Endothelial cell of umbilical vein (primary cell): ENCODE measurements around the gene KLHL36. TPM values are rescaled to one million over a fixed set of nuclear protein-coding genes. Genes with fewer than 3 reads are reported as not detected.
A peak's percentile ranks its signal among the peaks of the same experiment; 100 is the strongest.

ENCODE experiments used
- BruUV-seq: library from RNA; stranded (reverse); fragments of 400-500 nt; replicated peaks from 2 replicates; lab custom pipeline; 2021; lab: Mats Ljungman, UMichigan
- CTCF ChIA-PET: fragments of 300-600, 350-600 bp; sonication (Branson Sonifier 250); formaldehyde crosslinking; loops from one replicate; lab custom pipeline; 2021; ENCODE audit warnings: antibody characterized with exemption, inconsistent platforms; lab: Charles Lee
- POLR2A ChIA-PET: fragments of 300-600, 350-600 bp; sonication (Branson Sonifier 250); formaldehyde crosslinking; loops from one replicate; lab custom pipeline; 2021; ENCODE audit warnings: antibody characterized with exemption, inconsistent platforms; lab: Charles Lee
- DNase-seq: peaks from one replicate; pipeline ENCODE4 v3.0.0-alpha.2; 2011; ENCODE audit warnings: low read depth, low spot score
- FAIRE-seq: peaks from 2 replicates; lab custom pipeline; 2011; peaks lifted over from hg19 to GRCh38; lab: Jason Lieb, UNC
- H2AFZ ChIP-seq: 2 replicates; pipeline ENCODE4 v1.6.0; 2012; ENCODE audit warnings: low read depth, low read length, control low read depth, inconsistent platforms
- H3K27ac ChIP-seq: 2 replicates; pipeline ENCODE4 v1.5.1; 2011; ENCODE audit warnings: low read depth, mild to moderate bottlenecking, control low read depth, low read length, moderate library complexity; ENCODE audit not compliant: insufficient read depth
- H3K27me3 ChIP-seq, 2 experiments: 2 replicates each; pipeline versions ENCODE4 v1.6.0 to v1.6.1; 2011; ENCODE audit warnings: low read length in 2 of 2, mixed read lengths in 1 of 2; ENCODE audit not compliant: control insufficient read depth in 2 of 2, insufficient read depth in 2 of 2
- H3K36me3 ChIP-seq, 2 experiments: 2 replicates in 1 of 2; 3 replicates in 1 of 2; pipeline ENCODE4 v1.5.1; 2011; ENCODE audit warnings: low read length in 2 of 2, mild to moderate bottlenecking in 1 of 2, moderate library complexity in 1 of 2; ENCODE audit not compliant: control insufficient read depth in 2 of 2, insufficient read depth in 2 of 2; ENCODE audit errors: extremely low read depth in 1 of 2
- H3K4me1 ChIP-seq: 3 replicates; pipeline ENCODE4 v1.5.1; 2011; ENCODE audit warnings: mild to moderate bottlenecking, low read length; ENCODE audit not compliant: control insufficient read depth, insufficient read depth; ENCODE audit errors: extremely low read depth
- H3K4me2 ChIP-seq: 2 replicates; pipeline ENCODE4 v1.6.1; 2011; ENCODE audit warnings: low read length, control low read depth, mixed read lengths; ENCODE audit not compliant: insufficient read depth
- H3K4me3 ChIP-seq, 3 experiments: fragments of 200-600 bp in 1 of 3; sonication (generic), shearing (Covaris generic) in 1 of 3; replicated peaks in 1 of 3; 2 replicates each; pipeline ENCODE4 v1.5.1; 2011 to 2016; ENCODE audit warnings: control low read depth in 3 of 3, low read length in 3 of 3, mild to moderate bottlenecking in 2 of 3, inconsistent platforms in 1 of 3, low read depth in 1 of 3, moderate library complexity in 1 of 3; ENCODE audit not compliant: insufficient read depth in 1 of 3
- H3K79me2 ChIP-seq: 2 replicates; pipeline ENCODE4 v1.6.0; 2012; ENCODE audit warnings: low read length, inconsistent platforms; ENCODE audit not compliant: control insufficient read depth, insufficient read depth
- H3K9ac ChIP-seq: replicated peaks from 2 replicates; pipeline ENCODE3; 2011; ENCODE audit warnings: low read length, control low read depth; ENCODE audit not compliant: insufficient read depth; ENCODE audit errors: extremely low read depth
- H3K9me1 ChIP-seq: replicated peaks from 3 replicates; pipeline ENCODE4 v1.6.0; 2011; ENCODE audit warnings: mild to moderate bottlenecking, low read length; ENCODE audit not compliant: control insufficient read depth, insufficient read depth; ENCODE audit errors: extremely low read depth
- H3K9me3 ChIP-seq: replicated peaks from 2 replicates; pipeline ENCODE4 v1.5.1; 2012; ENCODE audit warnings: low read length, inconsistent platforms; ENCODE audit not compliant: control insufficient read depth, insufficient read depth
- H4K20me1 ChIP-seq: replicated peaks from 2 replicates; pipeline ENCODE3; 2011; ENCODE audit warnings: mild to moderate bottlenecking, low read length; ENCODE audit not compliant: control insufficient read depth, insufficient read depth; ENCODE audit errors: extremely low read depth
- CTCF ChIP-seq, 2 donors: IDR thresholded peaks; 1 replicate in 1 of 2; 2 replicates in 1 of 2; pipeline ENCODE4 v1.5.1; 2011; ENCODE audit warnings: low read length in 2 of 2, mild to moderate bottlenecking in 2 of 2, moderate library complexity in 2 of 2, control low read depth in 1 of 2, inconsistent platforms in 1 of 2, low read depth in 1 of 2; ENCODE audit not compliant: insufficient read depth in 1 of 2; ENCODE audit errors: extremely low read depth in 1 of 2
- EZH2 ChIP-seq: IDR thresholded peaks from 2 replicates; pipeline ENCODE4 v1.6.1; 2012; ENCODE audit warnings: borderline replicate concordance, low read depth, mild to moderate bottlenecking, moderate library complexity, low read length, inconsistent platforms; ENCODE audit not compliant: severe bottlenecking
- FOS ChIP-seq: IDR thresholded peaks from 2 replicates; pipeline ENCODE4 v1.6.1; 2011; ENCODE audit warnings: mild to moderate bottlenecking, low read length, moderate library complexity, borderline replicate concordance; ENCODE audit not compliant: insufficient read depth
- GATA2 ChIP-seq: IDR thresholded peaks from 2 replicates; pipeline ENCODE4 v1.7.0; 2011; ENCODE audit warnings: low read depth, mild to moderate bottlenecking, moderate library complexity, mixed read lengths, low read length; ENCODE audit not compliant: insufficient read length, insufficient read depth
- JUN ChIP-seq: IDR thresholded peaks from 2 replicates; pipeline ENCODE4 v1.6.1; 2011; ENCODE audit warnings: borderline replicate concordance, low read depth; ENCODE audit not compliant: insufficient read length, insufficient read depth
- MAX ChIP-seq: IDR thresholded peaks from 2 replicates; pipeline ENCODE4 v1.6.1; 2011; ENCODE audit not compliant: insufficient read depth, insufficient read length
- MYC ChIP-seq: IDR thresholded peaks from one replicate; pipeline ENCODE4 v1.6.1; 2011; ENCODE audit warnings: mild to moderate bottlenecking, low read depth, low read length
- POLR2A ChIP-seq: IDR thresholded peaks from 2 replicates; pipeline ENCODE4 v1.6.1; 2012; ENCODE audit warnings: low read depth, mild to moderate bottlenecking, control low read depth, low read length
- POLR2AphosphoS5 ChIP-seq: IDR thresholded peaks from 2 replicates; pipeline ENCODE4 v1.6.1; 2012; ENCODE audit warnings: low read depth, mild to moderate bottlenecking, control low read depth, low read length, moderate library complexity; ENCODE audit not compliant: insufficient read depth
- dilution Hi-C: fragments of 300-500 bp; cut with MboI; formaldehyde crosslinking; loops from one replicate; pipeline ENCODE4 v1.15.0; 2019; ENCODE audit warnings: low sequenced_read_pairs; ENCODE audit not compliant: extremely low pct_ligation_motif_present
- intact Hi-C: fragments of 100-400 bp; cut with micrococcal nuclease; formaldehyde crosslinking; loops from one replicate; pipeline ENCODE4 v1.10.0; 2022
- polyA plus RNA-seq, 4 experiments: library from polyadenylated mRNA; depleted of rRNA in 3 of 4; stranded (reverse) in 3 of 4; unstranded in 1 of 4; fragments of >200 nt; gene quantifications; 2 replicates each; pipeline versions ENCODE4 v1.2.1 to v1.2.3, GENCODE V29; 2011 to 2012; ENCODE audit warnings: missing spikeins in 1 of 4
- total RNA-seq: library from RNA; stranded (reverse); gene quantifications from 2 replicates; pipeline ENCODE4 v1.2.3, GENCODE V29; 2021

KLHL36 gene
- total and polyA plus RNA-seq, 2 donors (not counting 3 experiments of a cell fraction or from before 2014, with no cell fraction given), result 31.3 to 38.8 TPM

GRCh38 chr16:84616515-84616914 is 31.8 kb upstream of the KLHL36 start:
- Histone ChIP-seq H3K9me1 (no peaks in the 10 kb centered on the region), H3K4me1 (peaks cover 30% of the 10 kb centered on the region), H3K4me3 (peak overlapping the region; percentile 81 to 94 (median 84)), H3K9ac (peak overlapping the region; percentile 73), H4K20me1 (no peaks in the 10 kb centered on the region), H3K9me3 (no peaks in the 10 kb centered on the region), H3K79me2 (peaks cover 54% of the 10 kb centered on the region), H2AFZ (peak overlapping the region; percentile 37), H3K27me3 (no peaks in the 10 kb centered on the region), H3K27ac (no peak overlapping the region), H3K4me2 (peak overlapping the region; percentile 97), H3K36me3 (peaks cover 0 to 2% of the 10 kb centered on the region in 2 experiments)
- no peak for FAIRE-seq
- ChIA-PET CTCF (interaction anchor here (1.5 to 7.3 kb wide), 3 partner anchors 53 to 112 kb away, joined by 5 to 74 read pairs (median 33); partner anchors contain the start of gene MEAK7), POLR2A (no interaction called here)
- TF ChIP-seq JUN (no peak), MAX (peak; percentile 54)
- dilution Hi-C loops (loop anchor here (25.0 kb wide), 1 partner anchor 104 kb away; the partner anchor contains the start of gene MEAK7), intact Hi-C loops (no loop called here)
- peak; percentile 22 for DNase-seq
- BruUV-seq, result TSS peak; percentile 34

- H3K4me2 ChIP-seq, result peak overlapping the region; percentile 97
- ChIA-PET CTCF (interaction anchor here (0.8 to 7.3 kb wide), 5 partner anchors 17 to 112 kb away, joined by 3 to 74 read pairs (median 9); partner anchors contain the start of gene MEAK7), POLR2A (no interaction called here)
- peak overlapping the region; percentile 73 for H3K9ac ChIP-seq
- FAIRE-seq (no peak), DNase-seq (peak; percentile 29)
- BruUV-seq, result no TSS peak
- peaks cover 31% of the 10 kb centered on the region for H3K4me1 ChIP-seq
- peaks cover 0 to 2% of the 10 kb centered on the region in 2 experiments for H3K36me3 ChIP-seq
- peak overlapping the region; percentile 34 for H3K27ac ChIP-seq
- peaks cover 47% of the 10 kb centered on the region for H3K79me2 ChIP-seq
- H3K4me3 ChIP-seq, result peak overlapping the region; percentile 81 to 94 (median 84)
- no peaks in the 10 kb centered on the region for H3K9me3 ChIP-seq
- H3K27me3 ChIP-seq, result no peaks in the 10 kb centered on the region
- dilution Hi-C loops, result loop anchor here (25.0 kb wide), 1 partner anchor 105 kb away; the partner anchor contains the start of gene MEAK7
- H2AFZ ChIP-seq, result peak overlapping the region; percentile 50
- intact Hi-C loops, result no loop called here
- H3K9me1 ChIP-seq, result no peaks in the 10 kb centered on the region
- no peak for TF ChIP-seq EZH2
- no peak for TF ChIP-seq FOS
- no peak for TF ChIP-seq MYC
- no peak for TF ChIP-seq JUN
- no peak for TF ChIP-seq POLR2A
- TF ChIP-seq GATA2, result no peak
- no peak for TF ChIP-seq CTCF (IDR thresholded peaks at IDR 0.05; ENCODE audit: extremely low read depth in 1 of 2, insufficient read depth in 1 of 2, low read depth in 1 of 2, low read length in 2 of 2)
- TF ChIP-seq POLR2AphosphoS5, result no peak
- TF ChIP-seq MAX, result no peak
- no peaks in the 10 kb centered on the region for H4K20me1 ChIP-seq
Measured at GRCh38 chr16:84617041-84617790, 31.1 kb upstream of the KLHL36 start.
